ENCODE data around the gene ZBTB44.

GRCh38 chr11:130282111-130282510 is 32.6 kb downstream of the ZBTB44 start:
- TF ChIP-seq CTCF (IDR thresholded peaks at IDR 0.05) (no peak), POLR2A (IDR thresholded peaks at IDR 0.05) (no peak)
